T follicular helper cell (primary cell): ENCODE measurements around the gene CNST.
"Not testable (repeated sequence)": the region's sequence is repeated elsewhere in the genome, so short reads cannot be mapped to it uniquely, and the experiment has no call there.

Source experiments
- DNase-seq: peaks from one replicate; pipeline ENCODE4 v3.0.0-alpha.2; 2020; ENCODE audit warnings: low read depth

Gene CNST

GRCh38 chr1:246622035-246622652 lies 55.9 kb downstream of the CNST start:
- no peak for DNase-seq

- DNase-seq, result no peak
These were observed 57.8 kb downstream of the CNST start for GRCh38 chr1:246624091-246624490.

GRCh38 chr1:246629030-246629429 lies 62.8 kb downstream of the CNST start:
- DNase-seq, result no peak

GRCh38 chr1:246629976-246630375 lies 63.7 kb downstream of the CNST start:
- DNase-seq, result no peak

GRCh38 chr1:246631426-246631825 lies 65.2 kb downstream of the CNST start:
- no peak for DNase-seq

- no peak for DNase-seq
These were observed 66.3 kb downstream of the CNST start for GRCh38 chr1:246632281-246633168.

GRCh38 chr1:246634659-246635058 lies 68.4 kb downstream of the CNST start:
- DNase-seq, result not testable (repeated sequence)

- DNase-seq, result no peak
These were observed 72.8 kb downstream of the CNST start for GRCh38 chr1:246638941-246639655.

- DNase-seq, result no peak
These were observed 73.5 kb downstream of the CNST start for GRCh38 chr1:246639732-246640131.

- no peak for DNase-seq
These were observed 74.5 kb downstream of the CNST start for GRCh38 chr1:246640747-246641146.

- DNase-seq, result no peak
These were observed 75.1 kb downstream of the CNST start for GRCh38 chr1:246641394-246641793.

- no peak for DNase-seq
These were observed 76.5 kb downstream of the CNST start for GRCh38 chr1:246642719-246643118.

GRCh38 chr1:246647113-246647512 lies 80.9 kb downstream of the CNST start:
- DNase-seq, result no peak

GRCh38 chr1:246647513-246647912 lies 81.3 kb downstream of the CNST start:
- no peak for DNase-seq

- DNase-seq, result no peak
These were observed 84.9 kb downstream of the CNST start for GRCh38 chr1:246651012-246651695.

GRCh38 chr1:246658567-246658966 lies 92.3 kb downstream of the CNST start:
- DNase-seq, result no peak

GRCh38 chr1:246659594-246660140 lies 93.4 kb downstream of the CNST start:
- DNase-seq, result no peak

- no peak for DNase-seq
These were observed 95.2 kb downstream of the CNST start for GRCh38 chr1:246661451-246661850.

GRCh38 chr1:246667773-246668172 lies 101.5 kb downstream of the CNST start:
- DNase-seq, result no peak

GRCh38 chr1:246669659-246670058 lies 103.4 kb downstream of the CNST start:
- no peak for DNase-seq

GRCh38 chr1:246674049-246674448 lies 107.8 kb downstream of the CNST start:
- DNase-seq, result no peak

- DNase-seq, result no peak
These were observed 111.6 kb downstream of the CNST start for GRCh38 chr1:246677842-246678241.
